Fibroblast of lung (primary cell): ENCODE results near the gene SPATA32.

Experiments
- CTCF ChIP-seq, 2 donors: IDR thresholded peaks in 1 of 2; conservative IDR thresholded peaks in 1 of 2; 1 replicate in 1 of 2; 2 replicates in 1 of 2; pipeline ENCODE4 v1.5.1; 2011 to 2012; ENCODE audit warnings: low read length in 2 of 2, control low read depth in 1 of 2, inconsistent platforms in 1 of 2, low read depth in 1 of 2, mild to moderate bottlenecking in 1 of 2
- EZH2 ChIP-seq: IDR thresholded peaks from 2 replicates; pipeline ENCODE4 v1.5.1; 2012; ENCODE audit warnings: low read length, control low read depth, mild to moderate bottlenecking; ENCODE audit errors: missing control alignments

- TF ChIP-seq EZH2, result no peak
- no peak for TF ChIP-seq CTCF (conservative IDR thresholded peaks at IDR 0.05 in 1 of 2, IDR thresholded peaks at IDR 0.05 in 1 of 2; ENCODE audit: low read depth in 1 of 2, low read length in 2 of 2)
Measured at GRCh38 chr17:45294506-45294905, 32.6 kb upstream of the SPATA32 start.
